Measurements from ENCODE around the gene WBP11. TPM values are rescaled to one million over a fixed set of nuclear protein-coding genes. Genes with fewer than 3 reads are reported as not detected.
A peak's percentile ranks its signal among the peaks of the same experiment; 100 is the strongest.

WBP11 gene
- total and polyA plus RNA-seq, 2 of the 13 experiments (the other 11 are each of a cell fraction or from before 2014, with no cell fraction given) = 7.6 to 31.0 TPM

DNA sequence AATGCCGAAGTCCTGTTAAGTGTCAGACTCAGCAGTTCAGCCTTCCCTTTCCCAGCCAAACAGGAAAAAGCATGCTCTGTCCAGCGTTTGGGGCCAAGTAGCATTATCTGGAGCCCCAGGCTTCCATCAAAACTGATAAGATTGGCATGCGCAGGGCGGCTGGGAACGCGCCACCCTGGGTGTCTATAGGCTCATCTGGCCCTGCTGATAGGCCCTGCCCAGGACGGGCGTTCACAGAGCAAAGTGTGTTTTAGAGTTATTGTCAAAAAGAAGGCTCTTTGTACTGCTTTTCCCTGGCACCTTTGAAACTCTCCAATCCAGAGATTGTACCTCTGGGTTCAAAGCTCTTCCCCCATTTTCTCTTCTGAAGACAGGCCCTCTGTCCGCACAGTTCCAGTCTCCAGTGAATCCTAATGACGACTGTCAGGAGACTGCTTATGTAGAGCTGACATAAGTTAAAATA lies 40.2 kb upstream of the WBP11 start, which contains the start of gene ART4 (continued):
- TF ChIP-seq ZNF24 (IDR thresholded peaks at IDR 0.05) (no peak), SMARCE1 (IDR thresholded peaks at IDR 0.05; ENCODE audit: borderline replicate concordance) (no peak), FOXC1 (CRISPR knock-in tag; IDR thresholded peaks at IDR 0.05; ENCODE audit: borderline replicate concordance) (no peak), CHCHD3 (CRISPR knock-in tag; IDR thresholded peaks at IDR 0.05) (no peak), GATAD1 (CRISPR knock-in tag; IDR thresholded peaks at IDR 0.05) (no peak; the same call in 1 of the 2 replicates), KLF9 (CRISPR knock-in tag; IDR thresholded peaks at IDR 0.05; ENCODE audit: low read depth) (0 out of 2 replicates have a peak, but pooled peaks have one; percentile 58), ZNF674 (CRISPR knock-in tag; IDR thresholded peaks at IDR 0.05; ENCODE audit: low read depth) (no peak), KLF15 (CRISPR knock-in tag; IDR thresholded peaks at IDR 0.05; ENCODE audit: borderline replicate concordance) (no peak), SOX6 (IDR thresholded peaks at IDR 0.05) (no peak), SOX6 (CRISPR knock-in tag; IDR thresholded peaks at IDR 0.05) (peak; percentile 82), NFE2L1 (CRISPR knock-in tag; IDR thresholded peaks at IDR 0.05; ENCODE audit: borderline replicate concordance) (no peak), RNF2 (conservative IDR thresholded peaks at IDR 0.05; ENCODE audit: low read depth) (no peak)
- TF ChIP-seq, protein P1, sequence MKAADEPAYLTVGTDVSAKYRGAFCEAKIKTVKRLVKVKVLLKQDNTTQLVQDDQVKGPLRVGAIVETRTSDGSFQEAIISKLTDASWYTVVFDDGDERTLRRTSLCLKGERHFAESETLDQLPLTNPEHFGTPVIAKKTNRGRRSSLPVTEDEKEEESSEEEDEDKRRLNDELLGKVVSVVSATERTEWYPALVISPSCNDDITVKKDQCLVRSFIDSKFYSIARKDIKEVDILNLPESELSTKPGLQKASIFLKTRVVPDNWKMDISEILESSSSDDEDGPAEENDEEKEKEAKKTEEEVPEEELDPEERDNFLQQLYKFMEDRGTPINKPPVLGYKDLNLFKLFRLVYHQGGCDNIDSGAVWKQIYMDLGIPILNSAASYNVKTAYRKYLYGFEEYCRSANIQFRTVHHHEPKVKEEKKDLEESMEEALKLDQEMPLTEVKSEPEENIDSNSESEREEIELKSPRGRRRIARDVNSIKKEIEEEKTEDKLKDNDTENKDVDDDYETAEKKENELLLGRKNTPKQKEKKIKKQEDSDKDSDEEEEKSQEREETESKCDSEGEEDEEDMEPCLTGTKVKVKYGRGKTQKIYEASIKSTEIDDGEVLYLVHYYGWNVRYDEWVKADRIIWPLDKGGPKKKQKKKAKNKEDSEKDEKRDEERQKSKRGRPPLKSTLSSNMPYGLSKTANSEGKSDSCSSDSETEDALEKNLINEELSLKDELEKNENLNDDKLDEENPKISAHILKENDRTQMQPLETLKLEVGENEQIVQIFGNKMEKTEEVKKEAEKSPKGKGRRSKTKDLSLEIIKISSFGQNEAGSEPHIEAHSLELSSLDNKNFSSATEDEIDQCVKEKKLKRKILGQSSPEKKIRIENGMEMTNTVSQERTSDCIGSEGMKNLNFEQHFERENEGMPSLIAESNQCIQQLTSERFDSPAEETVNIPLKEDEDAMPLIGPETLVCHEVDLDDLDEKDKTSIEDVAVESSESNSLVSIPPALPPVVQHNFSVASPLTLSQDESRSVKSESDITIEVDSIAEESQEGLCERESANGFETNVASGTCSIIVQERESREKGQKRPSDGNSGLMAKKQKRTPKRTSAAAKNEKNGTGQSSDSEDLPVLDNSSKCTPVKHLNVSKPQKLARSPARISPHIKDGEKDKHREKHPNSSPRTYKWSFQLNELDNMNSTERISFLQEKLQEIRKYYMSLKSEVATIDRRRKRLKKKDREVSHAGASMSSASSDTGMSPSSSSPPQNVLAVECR (CRISPR knock-in tag; IDR thresholded peaks at IDR 0.05; ENCODE audit: borderline replicate concordance) = peak; percentile 38; the same call in 1 of the 2 replicates
- TF ChIP-seq, protein P2, sequence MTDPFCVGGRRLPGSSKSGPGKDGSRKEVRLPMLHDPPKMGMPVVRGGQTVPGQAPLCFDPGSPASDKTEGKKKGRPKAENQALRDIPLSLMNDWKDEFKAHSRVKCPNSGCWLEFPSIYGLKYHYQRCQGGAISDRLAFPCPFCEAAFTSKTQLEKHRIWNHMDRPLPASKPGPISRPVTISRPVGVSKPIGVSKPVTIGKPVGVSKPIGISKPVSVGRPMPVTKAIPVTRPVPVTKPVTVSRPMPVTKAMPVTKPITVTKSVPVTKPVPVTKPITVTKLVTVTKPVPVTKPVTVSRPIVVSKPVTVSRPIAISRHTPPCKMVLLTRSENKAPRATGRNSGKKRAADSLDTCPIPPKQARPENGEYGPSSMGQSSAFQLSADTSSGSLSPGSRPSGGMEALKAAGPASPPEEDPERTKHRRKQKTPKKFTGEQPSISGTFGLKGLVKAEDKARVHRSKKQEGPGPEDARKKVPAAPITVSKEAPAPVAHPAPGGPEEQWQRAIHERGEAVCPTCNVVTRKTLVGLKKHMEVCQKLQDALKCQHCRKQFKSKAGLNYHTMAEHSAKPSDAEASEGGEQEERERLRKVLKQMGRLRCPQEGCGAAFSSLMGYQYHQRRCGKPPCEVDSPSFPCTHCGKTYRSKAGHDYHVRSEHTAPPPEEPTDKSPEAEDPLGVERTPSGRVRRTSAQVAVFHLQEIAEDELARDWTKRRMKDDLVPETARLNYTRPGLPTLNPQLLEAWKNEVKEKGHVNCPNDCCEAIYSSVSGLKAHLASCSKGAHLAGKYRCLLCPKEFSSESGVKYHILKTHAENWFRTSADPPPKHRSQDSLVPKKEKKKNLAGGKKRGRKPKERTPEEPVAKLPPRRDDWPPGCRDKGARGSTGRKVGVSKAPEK (CRISPR knock-in tag; IDR thresholded peaks at IDR 0.05; ENCODE audit: borderline replicate concordance) = no peak
- TF ChIP-seq, protein P3, sequence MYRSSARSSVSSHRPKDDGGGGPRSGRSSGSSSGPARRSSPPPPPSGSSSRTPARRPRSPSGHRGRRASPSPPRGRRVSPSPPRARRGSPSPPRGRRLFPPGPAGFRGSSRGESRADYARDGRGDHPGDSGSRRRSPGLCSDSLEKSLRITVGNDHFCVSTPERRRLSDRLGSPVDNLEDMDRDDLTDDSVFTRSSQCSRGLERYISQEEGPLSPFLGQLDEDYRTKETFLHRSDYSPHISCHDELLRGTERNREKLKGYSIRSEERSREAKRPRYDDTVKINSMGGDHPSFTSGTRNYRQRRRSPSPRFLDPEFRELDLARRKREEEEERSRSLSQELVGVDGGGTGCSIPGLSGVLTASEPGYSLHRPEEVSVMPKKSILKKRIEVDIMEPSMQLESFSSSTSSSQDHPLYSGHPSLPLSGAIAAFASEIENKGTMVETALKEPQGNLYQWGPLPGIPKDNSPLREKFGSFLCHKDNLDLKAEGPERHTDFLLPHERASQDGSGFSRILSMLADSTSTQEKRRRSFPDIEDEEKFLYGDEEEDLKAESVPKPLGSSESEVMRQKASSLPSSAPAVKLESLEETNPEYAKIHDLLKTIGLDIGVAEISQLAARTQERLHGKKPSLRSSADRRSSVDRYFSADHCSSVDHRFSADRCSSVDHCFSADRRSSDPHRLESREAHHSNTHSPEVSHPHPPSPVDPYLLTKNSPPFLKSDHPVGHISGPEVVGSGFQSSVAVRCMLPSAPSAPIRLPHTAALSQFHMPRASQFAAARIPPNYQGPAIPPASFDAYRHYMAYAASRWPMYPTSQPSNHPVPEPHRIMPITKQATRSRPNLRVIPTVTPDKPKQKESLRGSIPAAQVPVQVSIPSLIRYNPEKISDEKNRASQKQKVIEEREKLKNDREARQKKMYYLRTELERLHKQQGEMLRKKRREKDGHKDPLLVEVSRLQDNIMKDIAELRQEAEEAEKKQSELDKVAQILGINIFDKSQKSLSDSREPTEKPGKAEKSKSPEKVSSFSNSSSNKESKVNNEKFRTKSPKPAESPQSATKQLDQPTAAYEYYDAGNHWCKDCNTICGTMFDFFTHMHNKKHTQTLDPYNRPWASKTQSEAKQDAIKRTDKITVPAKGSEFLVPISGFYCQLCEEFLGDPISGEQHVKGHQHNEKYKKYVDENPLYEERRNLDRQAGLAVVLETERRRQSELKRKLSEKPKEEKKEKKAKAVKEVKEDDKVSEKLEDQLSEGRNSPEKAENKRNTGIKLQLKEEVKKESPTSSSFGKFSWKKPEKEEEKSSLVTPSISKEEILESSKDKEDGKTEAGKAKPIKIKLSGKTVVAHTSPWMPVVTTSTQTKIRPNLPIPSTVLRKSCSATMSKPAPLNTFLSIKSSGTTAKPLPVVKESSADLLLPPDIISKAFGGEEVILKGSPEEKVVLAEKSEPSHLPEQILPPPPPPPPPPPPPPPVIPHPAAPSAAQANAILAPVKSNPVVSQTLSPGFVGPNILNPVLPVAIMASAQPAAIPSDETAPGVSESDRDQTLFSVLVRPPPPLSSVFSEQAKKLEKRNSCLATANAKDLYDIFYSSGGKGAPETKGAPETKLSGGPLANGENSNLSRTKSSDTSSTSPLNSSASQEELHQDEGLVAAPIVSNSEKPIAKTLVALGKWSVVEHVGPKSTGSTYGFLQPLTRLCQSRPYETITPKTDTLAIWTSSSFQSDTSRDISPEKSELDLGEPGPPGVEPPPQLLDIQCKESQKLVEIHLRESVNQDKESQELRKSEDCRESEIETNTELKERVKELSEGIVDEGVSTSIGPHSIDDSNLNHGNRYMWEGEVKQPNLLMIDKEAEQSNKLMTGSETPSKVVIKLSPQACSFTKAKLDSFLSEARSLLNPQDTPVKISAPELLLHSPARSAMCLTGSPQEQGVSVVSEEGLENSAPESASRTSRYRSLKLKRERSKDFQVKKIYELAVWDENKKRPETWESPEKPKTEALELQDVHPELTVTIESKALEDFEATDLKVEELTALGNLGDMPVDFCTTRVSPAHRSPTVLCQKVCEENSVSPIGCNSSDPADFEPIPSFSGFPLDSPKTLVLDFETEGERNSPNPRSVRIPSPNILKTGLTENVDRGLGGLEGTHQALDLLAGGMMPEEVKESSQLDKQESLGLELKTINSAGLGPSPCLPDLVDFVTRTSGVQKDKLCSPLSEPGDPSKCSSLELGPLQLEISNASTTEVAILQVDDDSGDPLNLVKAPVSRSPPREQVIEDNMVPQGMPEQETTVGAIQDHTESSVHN (CRISPR knock-in tag; IDR thresholded peaks at IDR 0.05) = no peak
